UCSD-AML1 (cell line): ENCODE measurements around the gene SLFN5.
"Not testable (repeated sequence)": the region's sequence is repeated elsewhere in the genome, so short reads cannot be mapped to it uniquely, and the experiment has no call there.

Experiments
- DNase-seq: peaks from one replicate; lab custom pipeline; 2025; ENCODE audit not compliant: unreplicated experiment; lab: John Stamatoyannopoulos, UW

Gene SLFN5

DNA sequence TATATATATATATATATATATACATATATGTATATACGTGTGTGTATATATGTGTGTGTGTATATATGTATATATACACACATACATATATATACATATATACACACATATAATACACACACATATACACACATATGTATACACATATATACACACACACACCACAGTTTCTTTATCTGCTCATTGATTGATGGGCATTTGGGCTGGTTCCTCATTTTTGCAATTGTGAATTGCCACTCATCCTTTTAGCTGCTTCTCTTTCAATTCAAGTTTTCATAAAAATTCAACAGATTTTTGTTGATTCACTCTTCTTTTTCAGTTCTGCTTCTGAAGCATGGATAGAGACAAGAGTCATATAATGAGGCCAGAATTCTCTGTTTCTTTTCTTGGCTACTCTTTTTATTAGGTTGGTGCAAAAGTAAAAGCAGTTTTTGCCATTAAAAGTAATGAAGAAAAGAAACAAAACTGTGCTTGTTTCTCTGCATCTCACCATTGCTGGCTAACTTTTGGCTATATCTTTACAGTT is 44.5 kb downstream of the SLFN5 start:
- no peak for DNase-seq

DNA sequence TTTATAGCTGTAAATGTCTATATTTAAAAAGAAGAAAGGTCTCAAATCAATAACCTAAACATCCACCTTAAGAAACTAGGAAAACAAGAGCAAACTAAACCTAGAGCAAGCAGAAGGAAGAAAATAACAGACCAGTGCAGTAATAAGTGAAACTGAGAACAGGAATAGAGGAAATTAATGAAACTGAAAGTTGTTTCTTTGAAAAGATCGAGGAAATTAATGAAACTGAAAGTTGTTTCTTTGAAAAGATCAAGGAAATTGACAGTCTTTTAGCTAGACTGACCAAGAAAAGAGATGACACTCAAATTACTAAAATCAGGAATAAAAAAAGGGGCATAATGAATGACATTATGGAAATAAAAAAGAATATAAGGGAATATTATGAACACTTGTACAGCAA is 46.4 kb downstream of the SLFN5 start:
- no peak for DNase-seq

DNA sequence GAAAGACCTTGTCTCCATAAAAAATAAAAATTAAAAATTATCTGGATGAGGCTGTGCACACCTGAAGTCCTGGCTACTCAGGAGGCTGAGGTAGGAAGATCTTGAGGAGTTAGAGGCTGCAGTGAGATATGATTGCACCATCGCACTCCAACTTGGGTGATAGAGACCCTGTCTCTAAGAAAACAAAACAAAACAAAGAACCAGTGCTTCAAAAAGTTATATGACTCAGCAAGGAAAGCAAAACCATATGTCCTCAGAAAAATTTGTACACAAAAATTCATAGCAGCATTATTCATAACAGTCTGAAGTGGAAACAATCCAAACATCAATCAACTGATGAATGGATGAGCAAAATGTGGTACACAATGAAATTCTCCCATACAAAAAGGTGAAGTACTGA is 48.9 kb downstream of the SLFN5 start:
- DNase-seq, result no peak

DNA sequence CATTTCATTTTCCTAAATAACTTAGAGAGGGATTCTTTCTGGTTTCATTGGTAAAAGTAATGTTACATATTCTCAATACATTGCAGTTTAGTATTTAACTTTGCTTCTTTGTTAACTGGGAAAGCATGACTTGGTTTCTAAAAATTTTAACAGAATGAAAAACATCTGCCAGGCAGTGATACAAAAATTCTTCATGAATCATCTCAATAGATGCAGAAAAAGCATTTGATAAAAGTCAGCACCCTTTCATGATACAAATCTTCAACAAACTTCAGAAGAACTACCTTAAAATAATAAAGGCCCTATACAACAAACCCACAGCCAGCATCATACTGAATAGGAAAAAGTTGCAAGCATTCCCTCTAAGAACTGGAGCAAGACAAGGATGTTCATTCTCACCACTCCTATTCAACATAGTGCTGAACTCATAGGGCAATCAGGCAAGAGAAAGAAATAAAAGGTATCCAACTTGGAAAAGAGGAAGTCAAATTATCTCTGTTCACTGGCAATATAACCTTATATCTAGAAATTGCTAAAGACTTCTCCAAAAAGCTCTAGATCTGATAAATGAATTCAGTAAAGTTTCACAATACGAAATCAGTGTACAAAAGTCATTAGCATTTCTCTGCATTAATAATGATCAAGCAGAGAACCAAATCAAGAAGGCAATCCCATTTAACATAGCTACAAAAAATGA is 50.4 kb downstream of the SLFN5 start:
- no peak for DNase-seq

DNA sequence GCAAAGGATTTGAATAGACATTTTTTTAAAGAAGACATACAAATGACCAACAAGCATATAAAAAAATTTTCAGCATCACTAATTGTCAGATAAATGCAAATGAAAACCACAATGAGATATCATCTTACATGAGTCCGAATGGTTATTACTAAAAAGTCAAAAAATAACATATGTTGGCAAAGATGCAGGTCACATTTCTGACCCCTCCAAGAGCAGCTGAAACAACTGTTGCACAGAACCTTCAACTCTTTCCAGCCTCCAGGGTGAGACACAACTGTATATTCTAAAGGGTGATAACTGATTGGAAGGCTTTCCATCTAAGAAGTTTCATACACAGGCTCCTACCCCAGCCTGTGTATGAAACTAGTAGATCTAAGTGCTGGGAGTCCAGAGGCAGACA is 51.9 kb downstream of the SLFN5 start:
- DNase-seq, result no peak

DNA sequence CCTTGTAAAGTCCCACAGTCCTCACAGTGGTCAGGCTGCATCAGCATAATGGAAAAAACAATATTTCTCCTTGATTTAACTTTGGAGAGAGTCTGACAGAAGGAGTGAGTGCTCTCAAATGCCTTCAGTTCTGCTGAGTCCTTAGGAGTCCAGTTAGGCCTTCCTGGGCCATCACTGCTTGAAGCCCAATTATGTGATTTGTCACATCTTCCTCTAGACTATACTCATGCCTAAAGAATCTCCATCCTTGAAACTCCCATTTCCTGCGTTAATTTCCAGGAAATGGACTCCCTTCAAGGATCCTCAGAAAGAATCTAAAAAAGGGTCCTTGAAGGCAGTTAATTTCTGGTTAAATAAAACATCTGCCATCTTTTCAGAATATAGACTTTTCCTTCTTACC is 52.8 kb downstream of the SLFN5 start:
- DNase-seq, result no peak

DNA sequence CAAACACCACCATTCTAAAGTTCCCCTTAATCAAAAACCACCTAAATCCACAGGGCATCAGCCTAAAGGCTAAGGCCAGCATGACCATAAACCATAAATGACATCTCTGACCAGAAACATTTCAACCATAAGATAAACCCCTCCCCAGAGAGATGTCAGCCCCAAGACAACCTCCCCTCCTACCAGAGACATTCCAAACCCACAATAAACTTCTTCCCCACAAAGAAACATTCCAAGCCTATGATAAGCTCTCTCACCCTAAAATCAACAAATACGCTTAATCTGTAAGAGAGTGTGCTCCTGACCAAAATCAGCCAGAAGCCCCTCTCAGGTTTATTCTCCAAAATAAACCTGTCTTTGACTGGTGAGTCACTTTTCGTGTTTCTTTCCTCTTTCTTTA is 54.8 kb downstream of the SLFN5 start:
- DNase-seq, result no peak

DNA sequence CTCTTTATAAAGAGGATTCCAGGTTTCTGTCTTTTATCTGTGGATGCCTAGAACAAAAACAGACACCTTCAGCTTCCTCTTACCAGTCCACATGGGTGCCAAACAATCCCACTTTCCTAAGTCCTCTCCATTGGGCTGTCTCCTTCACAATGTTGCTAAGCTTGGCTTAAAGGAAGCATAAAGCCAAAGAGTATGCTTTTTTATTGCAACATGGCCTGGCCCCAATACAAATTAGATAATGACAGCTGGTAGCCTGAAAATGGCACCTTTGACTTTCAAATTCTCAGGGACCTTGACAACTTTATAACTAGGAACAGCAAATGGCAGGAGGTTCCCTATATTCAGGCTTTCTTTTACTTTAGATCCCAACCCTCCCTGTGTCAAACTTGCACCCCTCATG is 55.8 kb downstream of the SLFN5 start:
- no peak for DNase-seq

DNA sequence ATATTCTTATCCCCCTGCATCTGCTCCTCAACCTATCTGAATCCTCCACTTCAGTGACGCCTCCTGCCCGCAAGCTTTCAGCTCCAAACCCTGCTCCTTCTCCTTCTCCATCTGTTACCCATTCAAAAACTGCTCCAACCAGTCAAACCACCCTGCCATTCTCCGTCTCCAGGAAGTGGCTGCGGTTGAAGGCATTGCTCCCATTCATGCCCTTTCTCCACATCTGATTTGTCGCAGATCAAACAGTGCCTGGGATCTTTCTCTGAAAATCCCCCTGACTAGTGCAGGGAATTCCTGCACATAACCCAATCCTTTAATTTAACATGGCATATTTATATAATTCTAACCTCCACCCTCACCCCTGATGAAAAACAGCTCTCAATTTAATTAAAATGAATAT is 56.3 kb downstream of the SLFN5 start:
- peak; percentile 28 for DNase-seq

DNA sequence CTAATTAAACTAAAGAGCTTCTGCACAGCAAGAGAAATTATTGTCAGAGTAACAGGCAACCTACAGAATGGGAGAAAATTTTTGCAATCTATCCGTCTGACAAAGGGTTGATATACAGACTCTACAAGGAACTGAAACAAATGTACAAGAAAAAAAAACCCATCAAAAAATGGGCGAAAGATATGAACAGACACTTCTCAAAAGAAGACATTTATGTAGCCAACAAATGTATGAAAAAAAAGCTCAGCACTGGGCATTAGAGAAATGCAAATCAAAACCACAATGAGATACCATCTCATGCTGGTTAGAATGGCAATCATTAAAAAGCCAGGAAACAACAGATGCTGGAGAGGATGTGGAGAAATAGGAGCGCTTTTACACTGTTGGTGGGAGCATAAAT is 66.5 kb downstream of the SLFN5 start:
- DNase-seq, result not testable (repeated sequence)

DNA sequence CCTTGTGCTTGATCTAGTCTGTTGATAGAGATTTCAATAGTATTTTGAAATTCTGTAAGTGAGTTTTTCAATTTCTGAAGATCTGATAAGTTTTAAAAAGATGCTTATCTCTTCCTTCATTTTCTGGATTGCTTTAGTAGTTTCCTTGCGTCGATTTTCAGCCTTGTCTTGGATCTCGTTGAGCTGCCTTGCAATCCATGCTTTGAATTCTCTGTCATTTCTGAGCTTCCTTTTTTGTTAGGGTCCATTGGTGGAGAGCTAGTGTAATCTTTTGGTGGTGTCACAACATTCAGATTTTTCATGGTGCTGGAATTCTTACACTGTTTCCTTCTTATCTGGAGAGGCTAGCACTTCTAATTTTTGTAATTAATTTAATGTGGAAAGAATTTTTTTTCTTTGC is 69.5 kb downstream of the SLFN5 start:
- no peak for DNase-seq

DNA sequence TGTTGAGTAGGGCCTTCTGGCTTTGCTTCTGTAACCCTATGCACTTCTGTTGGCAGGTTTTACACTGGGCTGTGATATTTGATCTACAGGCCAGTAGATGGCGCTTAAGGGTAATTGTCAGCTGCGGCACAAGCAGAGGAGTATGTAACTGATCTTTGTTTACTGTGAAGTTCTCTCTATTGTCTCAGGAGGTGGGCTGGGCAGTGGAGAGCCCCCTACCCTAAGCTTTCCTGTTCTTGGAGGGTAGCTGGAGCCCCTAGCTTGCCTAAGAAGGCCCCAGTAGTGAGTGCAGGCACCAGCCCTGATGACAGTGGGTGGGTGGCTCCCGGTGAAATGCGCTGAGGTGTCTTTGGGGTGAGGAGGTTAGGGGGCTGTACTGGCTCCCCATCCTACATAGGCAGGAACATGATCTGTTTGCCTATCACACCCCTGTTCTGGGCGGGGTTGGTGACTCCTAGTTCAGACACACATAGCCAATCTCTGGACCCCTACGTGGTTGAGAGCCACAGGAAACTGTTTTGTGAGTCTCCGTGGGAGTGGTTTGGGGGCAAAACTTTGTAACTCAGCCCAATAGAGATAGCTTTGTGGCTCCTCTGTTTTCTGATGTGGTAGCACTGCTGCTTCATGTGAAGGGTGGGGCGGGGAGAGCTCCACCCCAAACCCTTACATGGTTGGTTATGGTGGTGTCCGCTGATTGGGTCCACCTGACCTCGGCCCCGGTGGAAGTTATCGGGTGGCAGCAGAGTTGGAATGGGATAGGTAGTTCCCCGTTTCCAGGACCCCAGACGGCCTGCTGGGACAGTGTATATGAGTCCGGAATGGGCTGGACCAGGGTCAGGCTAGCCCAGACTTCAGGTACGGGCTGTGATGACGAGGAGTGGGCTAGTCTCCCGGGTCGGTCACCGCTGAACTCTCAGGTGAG is 70.2 kb downstream of the SLFN5 start:
- peak; percentile 46 for DNase-seq

DNA sequence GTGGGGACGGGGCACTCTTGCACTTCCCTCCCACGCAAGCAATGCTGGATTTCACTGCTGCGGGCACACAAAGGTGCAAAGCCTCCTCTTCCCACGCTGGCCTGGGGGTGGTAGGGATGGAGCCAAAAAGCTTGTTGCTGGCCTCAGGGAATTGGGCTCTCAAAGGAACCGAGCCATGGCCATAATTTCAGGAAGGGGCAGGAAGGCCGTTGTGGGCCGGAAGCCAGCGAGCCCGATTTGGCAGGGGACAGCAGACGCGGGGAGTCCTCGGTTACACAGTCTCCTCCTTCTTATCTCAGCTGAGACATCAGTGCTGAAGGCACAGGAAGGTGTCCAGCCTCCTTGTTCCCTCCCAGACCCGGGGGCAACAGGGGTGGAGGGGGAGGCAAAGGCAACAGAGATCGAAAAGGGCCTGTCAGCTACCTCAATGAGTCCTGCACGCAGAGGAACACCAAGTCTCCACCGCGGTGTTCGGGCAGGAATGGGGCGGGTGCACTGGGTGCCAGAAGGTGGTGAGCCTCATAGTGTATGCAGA is 71.1 kb downstream of the SLFN5 start:
- DNase-seq, result no peak

DNA sequence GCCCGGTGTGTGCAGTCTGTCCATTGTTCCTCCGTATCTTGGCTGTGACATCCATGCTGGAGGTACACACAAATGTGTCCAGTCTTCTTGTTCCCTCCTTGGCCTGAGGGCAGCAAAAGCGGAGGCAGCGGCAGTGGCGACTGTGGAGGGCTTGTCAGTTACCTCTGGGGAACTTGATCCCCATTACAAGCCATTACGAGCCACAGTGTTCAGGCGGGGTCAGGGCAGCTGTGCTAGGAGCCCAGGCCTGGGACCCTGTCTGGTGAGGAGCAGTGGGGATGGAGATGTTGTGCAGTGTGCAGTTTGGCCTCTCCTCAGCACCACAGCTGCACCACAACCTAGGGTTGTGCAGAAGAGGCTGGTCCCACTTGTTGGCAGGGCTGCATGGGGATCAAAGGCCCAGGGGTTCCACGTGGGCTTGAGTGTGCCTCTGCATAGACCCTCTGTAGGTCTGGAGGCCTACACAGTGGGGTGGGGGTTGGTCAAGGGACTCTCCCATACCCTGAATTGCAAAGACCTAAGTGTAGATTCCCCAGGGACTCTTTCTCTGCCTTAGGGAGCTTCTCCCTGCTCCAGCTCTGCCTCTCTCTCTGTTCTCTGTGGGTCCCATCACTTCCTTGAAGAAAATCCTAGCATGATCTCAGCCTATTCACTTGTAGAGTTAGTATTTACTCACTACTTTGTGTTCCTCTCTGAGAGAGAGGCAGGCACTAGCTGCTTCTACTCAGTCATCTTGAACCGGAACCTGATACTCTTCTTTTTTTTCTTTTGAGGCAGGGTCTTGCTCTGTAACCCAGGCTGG is 71.7 kb downstream of the SLFN5 start:
- DNase-seq, result no peak

DNA sequence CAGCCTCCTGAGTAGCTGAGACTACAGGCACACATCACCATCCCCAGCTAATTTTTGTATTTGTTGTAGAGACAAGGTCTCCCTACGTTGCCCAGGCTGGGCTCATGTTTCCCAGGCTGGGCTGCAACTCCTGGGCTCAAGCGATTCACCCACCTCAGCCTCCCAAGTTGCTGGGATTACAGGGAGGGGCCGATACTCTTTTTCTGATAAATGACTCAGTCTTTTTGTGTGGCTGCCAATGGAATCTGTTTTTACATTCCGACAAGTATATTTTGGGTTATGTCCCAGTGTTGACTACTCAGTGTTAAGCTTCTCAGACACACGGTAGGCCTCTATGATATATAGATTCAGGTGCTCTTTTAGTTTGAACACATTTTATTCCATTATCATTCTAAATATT is 72.4 kb downstream of the SLFN5 start:
- DNase-seq, result no peak

DNA sequence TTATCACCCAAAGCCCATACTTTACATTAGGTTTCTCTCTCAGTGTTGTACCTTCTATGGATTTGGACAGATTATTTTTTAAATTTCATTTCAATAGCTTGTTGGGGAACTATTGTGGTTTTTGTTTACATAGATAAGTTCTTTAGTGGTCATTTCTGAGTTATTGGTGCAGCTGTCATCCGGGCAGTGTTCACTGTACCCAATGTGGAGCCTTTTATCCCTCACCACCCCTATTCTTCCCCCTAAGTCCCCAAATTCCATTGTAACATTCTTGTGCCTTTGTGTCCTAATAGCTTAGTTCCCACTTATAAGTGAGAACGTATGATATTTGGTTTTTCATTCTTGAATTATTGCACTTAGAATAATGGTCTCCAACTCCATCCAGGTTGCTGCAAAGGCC is 73.1 kb downstream of the SLFN5 start:
- no peak for DNase-seq

DNA sequence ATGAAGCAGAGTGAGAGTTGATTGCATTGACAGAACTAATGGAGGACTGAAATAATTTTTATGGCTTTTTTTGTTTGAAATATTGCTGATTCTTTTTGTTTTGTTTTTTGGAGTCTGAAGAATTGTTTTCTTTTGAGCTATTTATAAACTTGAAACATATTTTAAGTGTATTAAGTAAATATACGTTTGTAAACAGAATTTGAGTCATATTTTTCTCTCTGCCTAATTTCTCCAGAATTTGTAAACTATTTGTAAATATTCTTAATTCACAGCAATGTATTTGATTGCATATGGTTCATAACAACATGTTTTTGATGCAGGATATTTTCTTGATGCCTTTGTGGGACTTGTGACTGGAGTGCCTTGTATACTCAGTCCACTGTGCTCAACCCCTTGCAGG is 79.9 kb downstream of the SLFN5 start:
- no peak for DNase-seq
